K562 (cell line): ENCODE measurements around the gene SCGB1C2. TPM values are rescaled to one million over a fixed set of nuclear protein-coding genes. Genes with fewer than 3 reads are reported as not detected.

Experiments
- ATAC-seq: fragments of 200-7000 bp; cut with Tn5 transposase; 3 replicates; pipeline ENCODE4 v1.9.1; 2020; ENCODE audit warnings: moderate library complexity
- BruUV-seq: library from RNA; stranded (reverse); fragments of 400-500 nt; replicated peaks from 2 replicates; lab custom pipeline; 2021; lab: Mats Ljungman, UMichigan
- CTCF ChIA-PET: fragments of 300-600 bp; formaldehyde crosslinking; extraction: SDS; loops from one replicate; lab custom pipeline; 2021; ENCODE audit warnings: low intra/inter-chr PET ratio; lab: Yijun Ruan, JAX
- POLR2A ChIA-PET: fragments of 300-600, 350-650 bp; sonication (Branson Sonifier 250); formaldehyde crosslinking; extraction: SDS; loops from one replicate; lab custom pipeline; 2021; ENCODE audit warnings: antibody characterized with exemption, inconsistent platforms; lab: Yijun Ruan, JAX
- DNase-seq, 4 experiments: peaks; one replicate each; pipeline versions ENCODE4 v3.0.0 to v3.0.0-alpha.2; 2011 to 2018; ENCODE audit warnings: low spot score in 3 of 4, mixed read lengths in 3 of 4; ENCODE audit errors: extremely low read depth in 1 of 4
- FAIRE-seq: peaks from 2 replicates; lab custom pipeline; 2011; peaks lifted over from hg19 to GRCh38; lab: Jason Lieb, UNC
- H2AFZ ChIP-seq: 2 replicates; pipeline ENCODE4 v1.6.0; 2011; ENCODE audit warnings: low read depth, low read length, control low read depth, inconsistent platforms
- H3K27ac ChIP-seq: fragments of 200-600 bp; 3 replicates; pipeline ENCODE4 v1.8.0; 2011; ENCODE audit warnings: low read depth, mild to moderate bottlenecking, control low read depth, inconsistent platforms, low read length, moderate library complexity, mixed read lengths; ENCODE audit errors: extremely low read depth
- H3K27me3 ChIP-seq, 2 experiments: fragments of 300-600 bp in 1 of 2; 2 replicates in 1 of 2; 3 replicates in 1 of 2; pipeline versions ENCODE4 v1.6.0 to v1.8.0; 2011; ENCODE audit warnings: inconsistent platforms in 2 of 2, low read length in 2 of 2, mild to moderate bottlenecking in 1 of 2, mixed read lengths in 1 of 2, moderate library complexity in 1 of 2; ENCODE audit not compliant: control insufficient read depth in 2 of 2, insufficient read depth in 2 of 2
- H3K36me3 ChIP-seq: fragments of 300-600 bp; 3 replicates; pipeline ENCODE4 v1.8.0; 2011; ENCODE audit warnings: mild to moderate bottlenecking, low read length, inconsistent platforms; ENCODE audit not compliant: control insufficient read depth, insufficient read depth
- H3K4me1 ChIP-seq, 2 experiments: fragments of 200-600 bp in 1 of 2; replicated peaks in 1 of 2; 2 replicates in 1 of 2; 3 replicates in 1 of 2; pipeline versions ENCODE4 v1.5.1 to v1.8.0; 2011; ENCODE audit warnings: inconsistent platforms in 2 of 2, low read length in 2 of 2, mild to moderate bottlenecking in 1 of 2, mixed read lengths in 1 of 2, moderate library complexity in 1 of 2; ENCODE audit not compliant: control insufficient read depth in 2 of 2, insufficient read depth in 2 of 2
- H3K4me2 ChIP-seq: 2 replicates; pipeline ENCODE4 v1.6.1; 2011; ENCODE audit warnings: low read length, control low read depth, inconsistent platforms, mixed read lengths; ENCODE audit not compliant: insufficient read depth
- H3K4me3 ChIP-seq: fragments of 200-600 bp; sonication (generic), shearing (Covaris generic); 2 replicates; pipeline ENCODE4 v1.5.1; 2016; ENCODE audit warnings: control low read depth, inconsistent platforms
- H3K79me2 ChIP-seq: fragments of 200-600 bp; 3 replicates; pipeline ENCODE4 v1.8.0; 2011; ENCODE audit warnings: low read length, inconsistent platforms; ENCODE audit not compliant: control insufficient read depth, insufficient read depth
- H3K9ac ChIP-seq, 2 experiments: 2 replicates each; pipeline versions ENCODE4 v1.6.0 to v1.6.1; 2011; ENCODE audit warnings: low read depth in 2 of 2, low read length in 2 of 2, control low read depth in 1 of 2, inconsistent platforms in 1 of 2, mild to moderate bottlenecking in 1 of 2, mixed read lengths in 1 of 2; ENCODE audit not compliant: insufficient read depth in 1 of 2
- H3K9me1 ChIP-seq: one replicate; pipeline ENCODE4 v1.6.0; 2011; ENCODE audit warnings: inconsistent platforms, mild to moderate bottlenecking, low read length, moderate library complexity; ENCODE audit not compliant: control insufficient read depth, insufficient read depth
- H3K9me3 ChIP-seq: replicated peaks from 2 replicates; pipeline ENCODE4 v1.5.1; 2011; ENCODE audit warnings: low read depth, low read length, inconsistent platforms; ENCODE audit not compliant: control insufficient read depth, insufficient read depth
- H4K20me1 ChIP-seq: replicated peaks from 2 replicates; pipeline ENCODE4 v1.6.1; 2011; ENCODE audit warnings: low read length, inconsistent platforms, mixed read lengths; ENCODE audit not compliant: control insufficient read depth, insufficient read depth
- HDAC1 ChIP-seq, 2 experiments: fragments of 450-650 bp; IDR thresholded peaks; 2 replicates each; pipeline ENCODE4 v1.6.1; 2016 to 2017; ENCODE audit warnings: inconsistent platforms in 1 of 2, mild to moderate bottlenecking in 1 of 2, moderate library complexity in 1 of 2
- NR2C2 ChIP-seq, 2 experiments: fragments of 200-800 bp in 1 of 2; sonication (Bioruptor generic) in 1 of 2; sonication (generic) in 1 of 2; formaldehyde crosslinking in 1 of 2; IDR thresholded peaks; 2 replicates each; pipeline versions ENCODE4 v1.6.1 to v1.8.0; 2016 to 2022; ENCODE audit warnings: mild to moderate bottlenecking in 1 of 2, missing compliant biosample characterization in 1 of 2, missing genetic modification characterization in 1 of 2, missing genetic modification reagents in 1 of 2
- SIN3A ChIP-seq, 2 experiments: fragments of 150-350 bp in 1 of 2; IDR thresholded peaks; 2 replicates each; pipeline ENCODE4 v1.6.1; 2011 to 2016; ENCODE audit warnings: borderline replicate concordance in 2 of 2, low read depth in 2 of 2, low read length in 2 of 2, mild to moderate bottlenecking in 2 of 2, moderate library complexity in 2 of 2; ENCODE audit not compliant: control insufficient read depth in 1 of 2
- SMAD2 ChIP-seq: fragments of 150-350 bp; IDR thresholded peaks from 2 replicates; pipeline ENCODE4 v1.6.1; 2014; ENCODE audit warnings: low read depth, mild to moderate bottlenecking, low read length
- ZKSCAN1 ChIP-seq: fragments of 150-350 bp; IDR thresholded peaks from 2 replicates; pipeline ENCODE4 v1.6.1; 2016; ENCODE audit warnings: low read depth, low read length
- WGBS: fragments of 100-300 bp; shearing (Covaris generic); methylation state at CpG from one replicate; pipeline ENCODE4 v1.1.6; 2016; ENCODE audit warnings: low coverage, mixed read lengths; ENCODE audit not compliant: insufficient coverage; ENCODE audit errors: missing lambda C conversion rate; 5-methylcytosine and 5-hydroxymethylcytosine counted together
- in situ Hi-C: fragments of 300-500 bp; cut with MboI; formaldehyde crosslinking; loops from 4 replicates; pipeline ENCODE4 v1.15.0; 2018; ENCODE audit warnings: inconsistent platforms, mixed read lengths
- intact Hi-C: fragments of 100-400 bp; cut with micrococcal nuclease; formaldehyde crosslinking; loops from 2 replicates; pipeline ENCODE4 v1.14.2; 2022
- polyA plus RNA-seq, 8 experiments: library from polyadenylated mRNA; depleted of rRNA in 4 of 8; stranded (reverse) in 5 of 8; unstranded in 3 of 8; fragments of >200 nt; fragmentation: Nextera tagmentation in 2 of 8; fragmentation: Illumina TruSeq in 1 of 8; extraction: Ambion mirVana in 2 of 8; extraction: Trizol in 1 of 8; gene quantifications; 2 replicates each; pipeline versions ENCODE4 v1.2.1 to v1.2.3, GENCODE V29; 2011 to 2014; ENCODE audit warnings: inconsistent platforms in 1 of 8, missing spikeins in 1 of 8
- total RNA-seq, 7 experiments: library from RNA; depleted of rRNA in 6 of 7; stranded (reverse); fragments of >200 nt in 6 of 7; fragmentation: Illumina TruSeq in 2 of 7; extraction: Trizol in 2 of 7; gene quantifications; 2 replicates each; pipeline versions ENCODE4 v1.2.1 to v1.2.3, GENCODE V29; 2011 to 2021; ENCODE audit warnings: low replicate concordance in 1 of 7
- TF ChIP-seq, protein P1 (sequence below), 2 experiments: IDR thresholded peaks in 1 of 2; conservative IDR thresholded peaks in 1 of 2; 2 replicates each; pipeline ENCODE4 v1.6.1; 2016; ENCODE audit warnings: low read depth in 2 of 2, mild to moderate bottlenecking in 1 of 2, missing compliant biosample characterization in 1 of 2, missing genetic modification characterization in 1 of 2, moderate library complexity in 1 of 2
- TF ChIP-seq, protein P2 (sequence below): fragments of 200-800 bp; sonication (Bioruptor generic); IDR thresholded peaks from 2 replicates; pipeline ENCODE4 v1.6.1; 2016; ENCODE audit warnings: missing genetic modification characterization, missing compliant biosample characterization

The SCGB1C2 gene
- total and polyA plus RNA-seq, 9 of the 15 experiments (the other 6 are each of a cell fraction or from before 2014, with no cell fraction given): not detected

DNA sequence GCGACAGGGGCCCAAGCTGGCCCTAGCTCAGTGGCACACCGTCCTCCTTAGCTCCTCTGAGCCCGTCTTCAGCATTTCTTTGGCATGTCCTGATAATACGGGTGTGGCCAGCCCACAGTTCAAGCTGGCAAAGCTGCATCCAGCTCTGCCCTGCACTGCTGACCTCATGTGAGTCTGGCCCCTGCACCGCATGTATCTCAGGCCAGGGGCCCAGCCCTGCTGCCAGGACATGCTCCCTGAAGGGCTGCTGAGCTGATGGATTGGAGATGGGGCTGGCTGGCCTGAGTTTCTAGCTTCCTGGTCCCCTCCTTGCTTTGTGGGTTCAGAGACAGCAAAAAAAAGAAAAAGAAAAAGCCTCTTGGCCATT is 41.7 kb downstream of the SCGB1C2 start:
- POLR2A ChIA-PET: no interaction called here
- no peak overlapping the region for H2AFZ ChIP-seq
- 0% methylated on average over 5 of the region's 5 CpGs for WGBS
- no peaks in the 10 kb centered on the region for H3K9me1 ChIP-seq
- no peaks in the 10 kb centered on the region for H3K36me3 ChIP-seq
- no peaks in the 10 kb centered on the region for H3K4me1 ChIP-seq
- no peak overlapping the region for H3K9ac ChIP-seq
- H3K4me2 ChIP-seq: no peak overlapping the region
- H3K27ac ChIP-seq: no peak overlapping the region
- no TSS peak for BruUV-seq
- H3K9me3 ChIP-seq: no peaks in the 10 kb centered on the region
- H3K79me2 ChIP-seq: no peaks in the 10 kb centered on the region
- TF ChIP-seq SIN3A (IDR thresholded peaks at IDR 0.05; ENCODE audit: borderline replicate concordance in 2 of 2, control insufficient read depth in 1 of 2, low read depth in 2 of 2, low read length in 2 of 2): no peak
- TF ChIP-seq, protein P1, sequence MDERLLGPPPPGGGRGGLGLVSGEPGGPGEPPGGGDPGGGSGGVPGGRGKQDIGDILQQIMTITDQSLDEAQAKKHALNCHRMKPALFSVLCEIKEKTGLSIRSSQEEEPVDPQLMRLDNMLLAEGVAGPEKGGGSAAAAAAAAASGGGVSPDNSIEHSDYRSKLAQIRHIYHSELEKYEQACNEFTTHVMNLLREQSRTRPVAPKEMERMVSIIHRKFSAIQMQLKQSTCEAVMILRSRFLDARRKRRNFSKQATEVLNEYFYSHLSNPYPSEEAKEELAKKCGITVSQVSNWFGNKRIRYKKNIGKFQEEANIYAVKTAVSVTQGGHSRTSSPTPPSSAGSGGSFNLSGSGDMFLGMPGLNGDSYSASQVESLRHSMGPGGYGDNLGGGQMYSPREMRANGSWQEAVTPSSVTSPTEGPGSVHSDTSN (CRISPR knock-in tag; IDR thresholded peaks at IDR 0.05; ENCODE audit: low read depth): no peak
- TF ChIP-seq, protein P1 (tag; conservative IDR thresholded peaks at IDR 0.05; ENCODE audit: low read depth): no peak
- no peak for TF ChIP-seq ZKSCAN1
- TF ChIP-seq, protein P2, sequence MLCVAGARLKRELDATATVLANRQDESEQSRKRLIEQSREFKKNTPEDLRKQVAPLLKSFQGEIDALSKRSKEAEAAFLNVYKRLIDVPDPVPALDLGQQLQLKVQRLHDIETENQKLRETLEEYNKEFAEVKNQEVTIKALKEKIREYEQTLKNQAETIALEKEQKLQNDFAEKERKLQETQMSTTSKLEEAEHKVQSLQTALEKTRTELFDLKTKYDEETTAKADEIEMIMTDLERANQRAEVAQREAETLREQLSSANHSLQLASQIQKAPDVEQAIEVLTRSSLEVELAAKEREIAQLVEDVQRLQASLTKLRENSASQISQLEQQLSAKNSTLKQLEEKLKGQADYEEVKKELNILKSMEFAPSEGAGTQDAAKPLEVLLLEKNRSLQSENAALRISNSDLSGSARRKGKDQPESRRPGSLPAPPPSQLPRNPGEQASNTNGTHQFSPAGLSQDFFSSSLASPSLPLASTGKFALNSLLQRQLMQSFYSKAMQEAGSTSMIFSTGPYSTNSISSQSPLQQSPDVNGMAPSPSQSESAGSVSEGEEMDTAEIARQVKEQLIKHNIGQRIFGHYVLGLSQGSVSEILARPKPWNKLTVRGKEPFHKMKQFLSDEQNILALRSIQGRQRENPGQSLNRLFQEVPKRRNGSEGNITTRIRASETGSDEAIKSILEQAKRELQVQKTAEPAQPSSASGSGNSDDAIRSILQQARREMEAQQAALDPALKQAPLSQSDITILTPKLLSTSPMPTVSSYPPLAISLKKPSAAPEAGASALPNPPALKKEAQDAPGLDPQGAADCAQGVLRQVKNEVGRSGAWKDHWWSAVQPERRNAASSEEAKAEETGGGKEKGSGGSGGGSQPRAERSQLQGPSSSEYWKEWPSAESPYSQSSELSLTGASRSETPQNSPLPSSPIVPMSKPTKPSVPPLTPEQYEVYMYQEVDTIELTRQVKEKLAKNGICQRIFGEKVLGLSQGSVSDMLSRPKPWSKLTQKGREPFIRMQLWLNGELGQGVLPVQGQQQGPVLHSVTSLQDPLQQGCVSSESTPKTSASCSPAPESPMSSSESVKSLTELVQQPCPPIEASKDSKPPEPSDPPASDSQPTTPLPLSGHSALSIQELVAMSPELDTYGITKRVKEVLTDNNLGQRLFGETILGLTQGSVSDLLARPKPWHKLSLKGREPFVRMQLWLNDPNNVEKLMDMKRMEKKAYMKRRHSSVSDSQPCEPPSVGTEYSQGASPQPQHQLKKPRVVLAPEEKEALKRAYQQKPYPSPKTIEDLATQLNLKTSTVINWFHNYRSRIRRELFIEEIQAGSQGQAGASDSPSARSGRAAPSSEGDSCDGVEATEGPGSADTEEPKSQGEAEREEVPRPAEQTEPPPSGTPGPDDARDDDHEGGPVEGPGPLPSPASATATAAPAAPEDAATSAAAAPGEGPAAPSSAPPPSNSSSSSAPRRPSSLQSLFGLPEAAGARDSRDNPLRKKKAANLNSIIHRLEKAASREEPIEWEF: no peak
- TF ChIP-seq SMAD2: no peak
- no peak for TF ChIP-seq NR2C2 (CRISPR knock-in tag; IDR thresholded peaks at IDR 0.05)
- no peak for TF ChIP-seq NR2C2 (tag; IDR thresholded peaks at IDR 0.05)
- no peak for TF ChIP-seq HDAC1 (IDR thresholded peaks at IDR 0.05)
- ATAC-seq: no peak
- H3K27me3 ChIP-seq: peaks cover 0 to 30% of the 10 kb centered on the region in 2 experiments; a peak in 2 of 5 replicates
- CTCF ChIA-PET: no interaction called here
- no peak for DNase-seq
- no peaks in the 10 kb centered on the region for H4K20me1 ChIP-seq
- no peak for FAIRE-seq
- H3K4me3 ChIP-seq: no peak overlapping the region
- intact Hi-C loops (no loop called here), in situ Hi-C loops (no loop called here)
